Jurkat, Clone E6-1 (cell line): Measurements from ENCODE around the gene HIRA.
"Not testable (repeated sequence)": the region's sequence is repeated elsewhere in the genome, so short reads cannot be mapped to it uniquely, and the experiment has no call there.

Experiments
- DNase-seq: peaks from one replicate; pipeline ENCODE4 v3.0.0-alpha.2; 2011; ENCODE audit warnings: low read depth, low spot score
- H3K4me3 ChIP-seq: 2 replicates; pipeline ENCODE4 v1.5.1; 2011; ENCODE audit warnings: mild to moderate bottlenecking, low read length, control low read depth, moderate library complexity

HIRA gene

GRCh38 chr22:19317865-19318264 lies 113.7 kb downstream of the HIRA start:
- no peak for DNase-seq
- no peak overlapping the region for H3K4me3 ChIP-seq

GRCh38 chr22:19307872-19308271 lies 123.7 kb downstream of the HIRA start:
- no peak for DNase-seq

DNA sequence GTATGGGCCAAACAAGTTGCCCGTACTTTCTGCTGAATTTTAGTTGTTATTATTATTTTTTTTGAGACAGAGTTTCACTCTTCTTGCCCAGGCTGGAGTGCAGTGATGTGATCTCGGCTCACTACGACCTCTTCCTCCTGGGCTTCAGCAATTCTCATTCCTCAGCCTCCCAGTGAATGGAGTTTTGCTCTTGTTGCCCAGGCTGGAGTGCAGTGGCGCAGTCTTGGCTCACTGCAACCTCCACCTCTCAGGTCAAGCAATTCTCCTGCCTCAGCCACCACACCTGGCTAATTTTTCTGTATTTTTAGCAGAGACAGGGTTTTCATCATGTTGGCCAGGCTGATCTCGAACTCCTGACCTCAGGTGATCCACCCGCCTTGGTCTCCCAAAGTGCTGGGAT lies 125.0 kb downstream of the HIRA start:
- not testable (repeated sequence) for H3K4me3 ChIP-seq, DNase-seq

More at GRCh38 chr22:19307872-19308271, 123.7 kb downstream of the HIRA start:
- no peak overlapping the region for H3K4me3 ChIP-seq

DNA sequence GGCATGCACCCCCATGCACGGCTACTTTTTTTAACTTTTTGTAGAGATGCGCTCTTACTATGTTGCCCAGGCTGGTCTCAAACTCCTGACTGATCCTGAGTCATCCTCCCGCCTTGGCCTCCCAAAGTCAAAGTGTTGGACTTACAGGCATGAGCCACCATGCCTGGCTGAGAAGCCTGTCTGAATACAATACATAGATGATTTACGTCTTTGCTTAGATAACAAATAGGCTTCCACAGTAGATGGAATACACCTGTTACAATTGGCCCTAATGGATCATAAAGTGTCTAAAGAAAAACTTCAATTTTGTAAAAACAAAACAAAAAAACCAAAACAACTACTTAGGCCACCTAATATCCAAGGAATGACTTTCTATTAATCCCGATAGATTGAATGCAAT lies 127.0 kb downstream of the HIRA start:
- H3K4me3 ChIP-seq, result no peak overlapping the region
- DNase-seq, result no peak

DNA sequence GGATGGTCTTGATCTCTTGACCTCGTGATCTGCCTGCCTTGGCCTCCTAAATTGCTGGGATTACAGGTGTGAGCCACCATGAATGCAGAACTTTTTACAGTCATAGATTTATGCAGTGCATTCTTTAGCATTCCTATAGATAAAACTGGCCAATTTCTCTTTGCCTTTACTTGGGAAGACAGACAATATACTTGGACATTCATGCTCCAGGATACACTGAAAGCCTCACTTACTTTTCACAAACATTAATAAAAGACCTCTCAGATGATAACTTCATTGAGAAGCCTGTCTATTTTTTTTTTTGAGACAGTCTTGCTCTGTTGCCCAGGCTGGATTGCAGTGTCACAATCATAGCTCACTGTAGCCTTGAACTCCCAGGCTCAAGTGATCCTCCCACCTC lies 127.7 kb downstream of the HIRA start:
- no peak for DNase-seq
- H3K4me3 ChIP-seq, result no peak overlapping the region

DNA sequence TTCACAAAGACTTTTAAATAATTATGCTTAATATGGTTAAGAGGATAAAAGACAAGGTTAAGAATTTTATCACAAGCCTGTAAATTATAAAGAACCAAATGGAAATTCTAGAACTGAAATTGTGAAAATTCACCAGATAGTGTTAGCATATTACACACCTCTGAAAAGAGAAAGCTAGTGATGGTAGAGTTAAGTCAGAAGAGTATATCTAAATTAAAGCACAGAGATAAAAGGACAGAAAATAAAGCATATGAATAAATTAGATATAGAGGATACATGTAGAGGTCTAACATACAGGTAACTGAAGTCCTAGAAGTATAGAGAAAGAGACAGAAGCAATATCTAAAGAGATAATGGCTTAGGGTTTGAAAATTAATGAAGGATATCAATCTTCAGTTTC lies 135.8 kb downstream of the HIRA start:
- DNase-seq, result no peak
- H3K4me3 ChIP-seq, result no peak overlapping the region

DNA sequence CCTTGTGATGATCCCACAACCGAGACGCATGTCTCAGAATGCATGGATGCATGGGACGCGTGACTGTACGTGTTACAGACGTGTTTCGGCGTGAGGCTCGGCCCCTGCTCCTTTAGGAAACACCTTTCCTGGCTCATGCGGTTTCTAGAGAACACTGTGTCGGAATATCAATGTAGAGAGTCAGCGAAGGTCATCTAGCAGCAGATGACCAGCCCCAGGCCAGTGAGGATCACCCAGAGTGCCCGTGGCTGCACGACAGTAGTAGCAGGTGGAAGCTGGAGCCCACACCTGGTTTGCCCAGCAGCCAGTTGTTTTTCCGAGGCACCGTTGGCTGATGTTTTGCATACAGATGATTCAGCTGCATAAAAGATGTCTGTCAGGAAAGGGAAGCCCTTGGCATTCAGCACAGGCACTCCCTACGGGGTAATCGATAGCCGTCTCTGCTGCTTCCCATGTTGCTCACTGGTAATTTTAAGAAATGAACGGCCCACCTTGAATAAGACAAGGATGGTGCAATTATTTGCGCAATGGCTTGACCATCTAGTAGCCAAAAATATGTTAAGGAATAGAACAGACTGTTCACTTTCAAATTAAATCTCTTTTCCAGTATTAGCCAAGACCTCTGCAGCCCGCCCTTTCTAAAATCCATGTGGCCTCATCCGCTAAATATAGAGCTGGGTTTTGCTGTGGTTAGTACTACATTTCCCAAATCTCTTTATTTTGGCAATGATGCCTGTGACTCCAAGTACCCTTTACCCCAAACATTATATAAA lies 138.9 kb downstream of the HIRA start:
- DNase-seq, result no peak
- peak overlapping the region; percentile 74 for H3K4me3 ChIP-seq

DNA sequence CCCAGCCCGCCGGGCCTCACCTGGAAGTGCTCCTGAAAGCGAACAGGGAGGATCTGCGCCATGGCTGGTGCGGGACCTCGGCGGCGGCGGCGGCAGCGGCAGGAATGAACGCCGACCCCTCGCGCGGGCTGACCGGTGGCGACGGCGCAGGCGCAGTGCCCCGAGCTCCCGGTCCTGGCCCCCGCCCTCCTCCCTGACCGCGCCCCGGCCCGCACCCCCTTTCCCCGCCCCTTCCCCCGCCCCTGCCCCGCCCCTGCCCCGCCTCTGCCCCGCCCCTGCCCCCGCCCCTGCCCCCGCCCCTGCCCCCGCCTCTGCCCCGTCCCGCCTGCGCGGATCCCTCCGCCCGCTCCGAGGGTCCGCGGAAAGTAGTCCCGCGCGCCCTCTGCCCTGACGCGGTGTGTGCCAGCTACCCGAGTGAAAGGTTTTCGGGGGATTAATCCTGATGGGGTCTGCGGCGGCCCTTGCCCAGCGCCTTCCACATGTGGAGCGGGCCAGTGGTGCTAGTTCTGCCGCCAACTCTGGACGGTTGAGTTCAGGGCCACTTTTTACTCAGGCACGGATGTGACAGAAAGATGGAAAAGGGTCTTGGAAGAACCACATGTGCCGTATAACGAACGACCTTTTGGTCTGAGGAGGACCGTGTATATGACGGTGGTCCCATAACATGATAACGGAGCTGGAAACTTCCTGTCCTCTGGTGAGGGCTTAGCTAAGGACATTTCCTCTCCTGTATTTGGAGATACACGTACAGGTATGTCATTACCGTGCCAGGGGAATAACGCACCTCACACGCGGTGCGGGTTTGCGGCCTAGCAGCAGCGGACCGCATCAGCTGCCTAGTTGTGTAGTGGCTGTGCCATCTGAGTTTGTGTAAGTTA lies 139.7 kb downstream of the HIRA start, which contains the start of gene CLTCL1:
TSS of gene CLTCL1 (minus strand) at position 140 of the 878 bp plus-strand sequence. CDS start at position 62, 78 bp downstream.
- DNase-seq, result peak; percentile 65
- H3K4me3 ChIP-seq, result peak within 1 kb of the TSS; percentile 74

DNA sequence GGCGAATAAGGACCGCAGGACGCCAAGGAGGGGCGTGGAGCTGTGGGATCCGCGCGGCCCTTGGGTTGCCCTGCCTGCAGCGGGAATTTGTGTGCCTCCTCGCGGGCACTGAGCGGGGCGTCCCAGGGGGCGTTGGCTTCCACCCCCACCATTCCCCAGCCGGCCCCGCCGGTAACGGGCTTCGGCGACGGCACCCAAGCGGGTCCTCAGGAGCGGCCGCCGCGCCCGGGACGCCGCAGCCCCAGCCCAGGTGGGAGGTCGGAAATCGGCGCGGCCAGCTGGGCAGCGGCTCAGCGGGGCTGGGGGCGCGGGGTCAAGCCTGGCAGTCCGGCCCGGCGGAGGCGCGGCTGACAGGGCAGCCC lies 140.3 kb downstream of the HIRA start:
- no peak for DNase-seq
- peak overlapping the region; percentile 55 for H3K4me3 ChIP-seq

GRCh38 chr22:19290400-19291217 lies 140.9 kb downstream of the HIRA start:
- no peak for DNase-seq
- H3K4me3 ChIP-seq, result peak overlapping the region; percentile 55

DNA sequence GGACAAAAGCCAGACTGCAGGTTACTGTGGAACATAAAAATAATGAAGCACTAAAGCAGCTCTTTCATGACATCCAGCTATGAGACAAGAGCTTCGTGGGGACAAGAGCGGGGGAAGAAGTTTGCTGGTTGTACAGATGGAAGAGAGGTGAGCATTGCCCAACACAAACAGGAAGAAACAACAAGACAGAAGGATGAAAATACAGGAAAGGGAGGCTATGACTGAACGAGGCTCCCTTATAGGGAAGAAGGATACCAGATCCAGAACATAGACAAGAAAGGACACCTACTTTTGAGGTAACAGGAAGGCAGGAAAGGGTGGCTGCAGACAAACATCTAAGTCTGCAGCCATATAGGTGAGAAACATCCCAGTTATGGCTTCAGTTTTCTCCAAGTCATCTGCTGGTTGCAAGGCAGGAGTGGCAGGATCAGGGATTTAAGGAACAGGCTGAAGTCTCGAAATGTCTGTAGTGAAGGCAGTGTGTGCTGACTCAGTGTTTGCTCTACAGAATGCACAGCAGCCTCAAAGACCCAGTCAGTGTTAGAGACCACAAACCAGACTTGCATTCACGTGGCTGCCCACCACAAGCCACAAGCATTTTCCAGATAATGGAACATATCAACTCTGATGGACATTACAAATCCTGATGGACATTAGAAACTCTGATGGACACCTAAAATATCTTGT lies 141.9 kb downstream of the HIRA start:
- peak; percentile 22 for DNase-seq
- H3K4me3 ChIP-seq, result no peak overlapping the region

DNA sequence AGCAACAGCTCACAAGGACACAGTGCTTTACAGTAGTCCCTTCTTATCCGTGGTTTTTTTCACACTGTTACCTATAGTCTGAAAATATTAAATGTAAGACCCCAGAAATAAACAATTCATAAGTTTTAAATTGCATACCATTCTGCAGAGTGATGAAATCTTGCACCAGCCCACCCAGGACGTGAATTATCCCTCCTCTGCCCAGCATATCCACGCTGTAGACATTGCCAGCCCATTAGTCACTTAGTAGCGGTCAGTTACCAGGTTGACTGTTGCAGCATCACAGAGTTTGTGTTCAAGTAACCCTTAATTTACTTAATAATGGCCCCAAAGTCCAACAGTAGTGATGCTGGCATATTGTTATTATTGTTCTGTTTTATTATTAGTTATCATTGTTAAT lies 143.6 kb downstream of the HIRA start:
- H3K4me3 ChIP-seq, result no peak overlapping the region
- DNase-seq, result no peak

- H3K4me3 ChIP-seq, result no peak overlapping the region
- no peak for DNase-seq
Measured at GRCh38 chr22:19287076-19287707, 144.3 kb downstream of the HIRA start.

- H3K4me3 ChIP-seq, result no peak overlapping the region
- no peak for DNase-seq
Measured at GRCh38 chr22:19285831-19286230, 145.7 kb downstream of the HIRA start.
